CD4-positive, alpha-beta T cell treated with Interleukin-6 for 4 hours (primary cell): Measurements from ENCODE around the gene SPATA31D1.
"Not testable (repeated sequence)": the region's sequence is repeated elsewhere in the genome, so short reads cannot be mapped to it uniquely, and the experiment has no call there.

Experiments
- DNase-seq: peaks from one replicate; pipeline ENCODE4 v3.0.0-alpha.2; 2020; ENCODE audit warnings: mixed read lengths

SPATA31D1 gene

DNA sequence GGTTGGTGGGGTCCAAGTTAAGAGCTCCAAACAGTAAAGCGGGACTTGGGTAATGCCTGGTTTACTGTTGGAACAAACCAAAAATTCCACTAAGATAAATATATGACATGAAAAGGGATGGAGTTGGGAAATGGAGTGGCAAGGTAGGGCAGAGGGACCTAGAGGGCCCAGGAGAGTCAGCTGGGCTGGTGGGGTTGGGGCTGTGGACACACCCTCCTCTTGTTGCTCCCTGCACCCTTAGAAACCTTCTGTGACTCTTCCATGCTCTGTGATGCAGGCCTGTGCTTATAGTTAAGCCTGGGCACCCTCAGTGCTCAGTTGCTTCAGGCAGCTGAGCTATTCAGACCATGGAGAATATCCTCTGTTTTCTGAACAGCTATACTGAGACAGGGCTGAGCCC lies at the start of gene SPATA31D1:
Gene SPATA31D1, plus strand, starts transcription at position 301 of the 400 bp plus-strand sequence. Its CDS starts 47 bp downstream, at position 348.
- DNase-seq = not testable (repeated sequence)

DNA sequence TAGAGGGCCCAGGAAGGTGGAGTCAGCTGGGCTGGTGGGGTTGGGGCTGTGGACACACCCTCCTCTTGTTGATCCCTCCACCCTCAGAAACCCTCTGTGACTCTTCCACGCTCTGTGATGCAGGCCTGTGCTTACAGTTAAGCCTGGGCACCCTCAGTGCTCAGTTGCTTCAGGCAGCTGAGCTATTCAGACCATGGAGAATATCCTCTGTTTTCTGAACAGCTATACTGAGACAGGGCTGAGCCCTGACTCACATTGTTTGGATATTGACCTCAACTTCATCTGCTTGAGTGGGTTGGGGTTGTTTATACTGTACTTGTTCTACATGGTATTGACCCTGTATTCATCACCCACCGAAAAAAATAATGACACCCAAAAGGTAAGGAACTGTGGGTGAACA lies 45.2 kb upstream of the SPATA31D1 start, which contains the start of gene SPATA31D3:
Gene SPATA31D3, plus strand, starts transcription at position 108 of the 400 bp plus-strand sequence. Its CDS starts 86 bp downstream, at position 194.
- not testable (repeated sequence) for DNase-seq

- DNase-seq = not testable (repeated sequence)
Observed at GRCh38 chr9:81948650-81949049, 39.9 kb upstream of the SPATA31D1 start.

DNA sequence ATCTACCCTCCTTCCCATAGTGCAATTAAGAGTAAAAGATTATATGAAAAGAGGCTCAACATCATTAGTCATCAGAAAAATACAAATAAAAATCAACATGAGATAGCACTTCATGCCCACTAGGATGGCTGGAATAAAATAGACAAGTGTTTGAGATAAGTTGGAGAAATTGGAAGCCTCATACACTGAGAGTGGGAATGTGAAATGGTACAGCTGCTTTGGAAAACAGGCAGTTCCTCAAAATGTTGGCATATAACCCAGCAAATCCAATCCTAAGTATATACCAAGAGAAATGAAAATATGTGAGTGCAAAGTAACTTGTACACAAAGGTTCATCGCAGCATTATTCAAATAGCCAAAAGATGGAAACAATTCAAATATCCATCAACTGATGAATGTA lies 35.5 kb upstream of the SPATA31D1 start:
- DNase-seq = no peak

DNA sequence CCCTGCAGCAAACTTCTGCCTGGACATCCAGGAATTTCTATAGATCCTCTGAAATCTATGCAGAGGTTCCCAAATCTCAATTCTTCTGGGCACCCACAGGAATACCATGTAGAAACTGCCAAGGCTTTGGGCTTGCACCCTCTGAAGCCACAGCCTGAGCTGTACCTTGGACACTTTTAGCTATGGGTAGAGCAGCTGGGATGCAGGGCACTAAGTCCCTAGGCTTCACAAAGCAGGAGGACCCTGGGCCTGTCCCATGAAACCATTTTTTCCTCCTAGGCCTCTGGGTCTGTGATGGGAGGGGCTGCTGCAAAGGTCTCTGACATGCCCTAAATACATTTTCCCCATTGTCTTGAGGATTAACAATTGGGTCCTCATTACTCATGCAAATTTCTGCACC lies 32.9 kb upstream of the SPATA31D1 start:
- DNase-seq = no peak

GRCh38 chr9:81964218-81965171 lies 24.1 kb upstream of the SPATA31D1 start:
- no peak for DNase-seq

DNA sequence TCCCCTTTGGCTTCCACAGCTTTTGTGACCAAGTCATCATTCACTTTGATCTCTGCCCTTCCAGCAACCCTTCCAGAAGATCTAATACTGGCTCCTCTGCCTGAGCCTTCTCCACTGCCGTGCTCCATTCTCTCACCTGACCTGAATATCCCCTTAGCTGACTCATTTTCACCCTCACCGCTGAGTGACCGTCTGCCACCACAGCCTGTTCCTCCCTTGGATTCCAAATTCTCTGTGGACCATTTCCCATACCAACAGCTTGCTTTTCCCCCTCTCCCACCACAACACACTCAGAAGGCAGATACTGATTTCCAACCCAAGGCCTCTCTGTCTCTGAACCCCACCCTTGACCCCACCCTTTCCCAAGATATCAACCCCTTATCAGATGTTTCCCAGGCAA lies 20.5 kb upstream of the SPATA31D1 start:
- no peak for DNase-seq

GRCh38 chr9:81969971-81970370 lies 18.6 kb upstream of the SPATA31D1 start:
- no peak for DNase-seq

DNA sequence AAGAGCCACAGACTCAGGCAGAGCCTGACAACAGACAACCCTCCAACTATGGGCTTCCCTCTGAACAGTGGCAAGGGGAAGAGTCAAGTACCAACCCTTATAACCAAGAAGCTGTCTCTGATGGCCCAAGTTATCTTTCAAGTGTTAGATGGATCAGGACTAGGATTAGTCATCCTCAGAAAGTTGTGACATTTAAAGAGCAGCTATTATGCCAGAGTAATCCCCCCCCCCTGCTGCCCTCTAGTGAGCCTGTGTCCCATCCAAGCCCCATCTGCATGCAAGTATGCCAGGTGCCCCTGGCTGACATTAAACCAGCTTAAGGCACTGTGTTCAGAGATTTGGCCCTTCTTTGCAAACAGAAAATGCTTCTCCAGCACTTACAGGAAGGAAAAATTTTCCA lies 16.8 kb upstream of the SPATA31D1 start:
- DNase-seq = no peak

DNA sequence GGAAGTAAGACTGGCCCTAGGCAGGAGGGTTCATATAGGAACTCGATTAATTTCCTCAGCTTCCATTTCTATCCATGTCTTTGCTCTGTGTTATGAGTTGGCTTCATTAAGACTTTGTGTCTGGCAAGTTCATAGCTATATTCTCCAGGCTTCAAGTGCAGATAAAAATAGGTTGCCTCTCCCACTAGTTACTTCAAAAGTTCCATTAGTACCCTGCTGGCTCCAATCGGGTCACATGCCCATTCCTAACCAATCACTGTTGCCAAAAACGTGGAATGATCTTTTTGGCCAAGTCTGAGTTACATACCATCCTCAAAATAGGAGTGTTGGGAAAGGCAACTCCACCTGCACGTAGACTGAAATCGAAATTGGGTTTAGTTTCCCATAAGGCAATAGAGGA lies 13.8 kb upstream of the SPATA31D1 start:
- no peak for DNase-seq

DNA sequence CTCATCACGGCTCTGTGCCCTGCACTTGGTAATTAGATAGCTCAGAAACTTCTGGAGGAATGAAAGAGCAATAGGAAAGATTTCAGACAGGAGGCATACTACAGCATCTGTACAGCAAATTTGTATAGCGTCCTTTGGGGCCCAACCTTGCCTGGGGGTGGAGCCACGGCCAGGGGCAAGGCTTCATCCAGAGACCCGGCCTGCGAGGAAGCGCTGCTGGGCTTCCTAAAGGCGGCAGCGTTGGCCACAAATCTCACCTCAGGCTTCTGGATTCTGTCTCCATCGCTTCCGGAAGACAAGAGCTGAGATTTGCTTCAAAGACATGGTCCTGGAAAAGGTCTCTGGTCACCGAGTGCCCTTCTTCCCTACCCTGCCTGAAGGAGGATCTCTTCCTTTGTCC lies 12.2 kb upstream of the SPATA31D1 start:
- no peak for DNase-seq

- DNase-seq = no peak
Observed at GRCh38 chr9:81979196-81979595, 9.4 kb upstream of the SPATA31D1 start.

- DNase-seq = no peak
Observed at GRCh38 chr9:81980568-81980967, 8.0 kb upstream of the SPATA31D1 start.

DNA sequence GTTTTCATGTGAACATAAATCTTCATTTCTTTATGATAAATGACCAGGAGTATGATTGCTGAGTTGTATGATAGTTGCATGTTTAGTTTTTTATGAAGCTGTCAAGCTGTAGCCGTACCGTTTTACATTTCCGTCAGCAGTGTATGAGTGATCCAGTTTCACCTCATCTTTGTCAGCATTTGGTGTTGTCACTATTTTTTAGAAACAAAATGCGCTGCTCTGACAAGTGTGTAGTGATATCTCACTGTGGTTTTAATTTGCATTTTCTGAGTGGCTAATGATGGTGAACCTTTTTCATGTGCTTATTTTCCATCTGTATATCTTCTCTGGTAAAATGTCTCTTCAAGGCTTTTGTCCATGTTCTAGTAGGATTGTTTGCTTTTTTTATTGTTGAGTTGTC lies 6.7 kb upstream of the SPATA31D1 start:
- DNase-seq = no peak

GRCh38 chr9:81984928-81985327 lies 3.6 kb upstream of the SPATA31D1 start:
- no peak for DNase-seq

DNA sequence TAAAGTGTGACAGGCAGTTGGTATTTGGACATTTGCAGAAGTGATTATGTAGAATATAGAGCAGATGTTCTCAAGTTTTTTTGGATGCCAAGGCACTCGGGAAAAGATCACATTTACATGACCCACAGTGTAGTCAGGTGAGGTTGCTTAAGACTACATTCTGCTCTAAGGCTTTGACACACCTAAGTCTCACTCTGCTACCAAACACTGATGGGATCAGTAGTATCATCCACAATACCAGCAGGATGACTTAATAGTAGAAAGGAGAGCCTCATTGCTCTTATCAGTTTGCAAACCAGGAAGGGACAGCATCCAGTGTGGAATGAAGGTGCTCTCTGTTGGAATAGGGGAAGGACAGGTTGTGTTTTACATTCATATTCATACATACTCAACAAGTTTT lies 2.5 kb upstream of the SPATA31D1 start:
- no peak for DNase-seq

- DNase-seq = no peak
Observed at GRCh38 chr9:81989700-81990099, 1.1 kb downstream of the SPATA31D1 start.

GRCh38 chr9:81993656-81994055 lies 5.1 kb downstream of the SPATA31D1 start:
- DNase-seq = no peak

- DNase-seq = no peak
Observed at GRCh38 chr9:81999806-82000205, 11.2 kb downstream of the SPATA31D1 start.

DNA sequence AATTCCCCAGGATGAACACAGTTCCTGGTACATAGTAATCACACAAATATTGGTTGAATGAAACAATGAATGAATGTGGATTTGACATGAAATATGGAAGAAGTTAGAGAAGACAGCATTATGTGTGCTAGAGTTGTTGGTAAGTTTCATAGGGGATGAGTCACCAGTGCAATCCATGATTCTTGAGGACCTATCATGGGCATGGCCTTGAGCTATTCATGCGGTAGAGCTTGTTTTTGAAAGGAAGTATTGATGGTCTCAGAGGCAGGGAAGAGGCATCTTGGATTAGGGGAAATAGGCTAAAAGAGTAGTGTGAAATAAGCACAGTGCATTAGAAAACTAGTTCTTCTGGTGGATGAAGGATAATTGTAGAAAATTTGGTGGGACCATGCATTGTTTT lies 22.1 kb downstream of the SPATA31D1 start:
- no peak for DNase-seq

DNA sequence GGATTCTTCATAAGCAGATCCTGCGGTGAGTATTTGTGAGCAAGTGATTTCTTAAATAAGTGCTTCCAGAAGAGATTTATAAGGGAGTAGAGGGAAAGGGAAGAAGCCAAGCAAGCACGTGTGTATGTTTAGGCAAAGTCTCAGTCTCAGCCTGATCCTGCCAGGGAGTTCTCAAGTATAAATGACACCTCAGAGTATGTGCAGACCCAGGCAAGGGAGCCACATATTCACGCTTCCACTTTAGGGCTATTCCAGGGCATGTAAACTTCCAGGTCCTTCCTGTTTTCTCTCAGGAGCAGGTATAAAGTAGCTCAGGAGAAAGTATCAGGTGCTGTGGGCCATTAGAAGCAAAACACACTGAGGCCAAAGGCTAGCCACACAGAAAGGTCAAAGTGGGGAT lies 22.6 kb downstream of the SPATA31D1 start:
- no peak for DNase-seq

- no peak for DNase-seq
Observed at GRCh38 chr9:82012276-82012675, 23.7 kb downstream of the SPATA31D1 start.

DNA sequence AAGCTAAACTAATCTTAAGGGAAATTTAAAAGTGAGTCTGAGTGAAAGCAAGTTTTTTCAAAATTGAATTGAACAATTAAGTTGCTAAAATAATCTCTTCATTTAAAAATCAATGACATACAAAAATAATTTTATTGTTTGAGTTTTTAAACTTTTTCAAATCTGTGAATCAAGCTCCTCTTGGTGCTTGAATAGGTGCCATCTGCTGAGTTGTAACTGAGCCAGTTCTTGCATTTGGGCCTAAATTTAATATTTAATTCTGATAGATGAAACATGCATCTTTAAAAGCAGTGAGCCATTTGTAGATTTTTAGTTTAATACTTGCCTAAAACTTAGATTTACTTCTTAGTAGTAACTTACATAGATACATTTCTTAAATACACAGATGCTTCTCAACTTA lies 31.8 kb downstream of the SPATA31D1 start:
- no peak for DNase-seq

- DNase-seq = no peak
Observed at GRCh38 chr9:82021198-82021597, 32.6 kb downstream of the SPATA31D1 start.

DNA sequence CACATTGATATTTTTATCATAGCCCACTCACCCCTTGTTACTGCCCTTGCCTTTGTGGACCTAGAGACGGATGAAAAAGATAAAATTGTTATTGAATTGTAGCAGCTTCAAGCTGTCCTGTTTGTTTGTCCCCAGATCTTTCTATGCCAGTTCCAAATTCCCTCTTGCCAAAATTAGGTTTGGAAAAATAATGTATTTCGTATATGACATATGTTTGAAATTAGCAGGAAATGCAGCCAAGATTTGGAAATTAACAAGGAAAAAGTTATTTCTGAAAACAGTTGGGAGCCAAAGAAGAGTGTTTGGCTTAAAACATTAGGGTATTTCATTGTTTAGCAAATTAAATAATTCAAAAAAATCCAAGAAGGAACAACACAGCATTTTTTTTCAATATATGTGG lies 33.5 kb downstream of the SPATA31D1 start:
- no peak for DNase-seq
